OCI-LY3 (cell line): ENCODE measurements around the gene STAT4.
A peak's percentile ranks its signal among the peaks of the same experiment; 100 is the strongest.

Source experiments
- H2AFZ ChIP-seq: fragments of 200-600, 300-600 bp; shearing (Covaris generic); 2 replicates; pipeline ENCODE4 v1.6.0; 2014; ENCODE audit warnings: antibody characterized with exemption, low read depth, low read length
- H3K27ac ChIP-seq: fragments of 200-600, 300-600 bp; sonication (generic); 2 replicates; pipeline ENCODE4 v1.5.1; 2014; ENCODE audit warnings: mild to moderate bottlenecking, low read length, moderate library complexity, mixed read lengths
- H3K27me3 ChIP-seq: fragments of 200-600, 300-600 bp; sonication (generic); 2 replicates; pipeline ENCODE4 v1.6.1; 2014; ENCODE audit warnings: low read depth, low read length, mixed read lengths
- H3K36me3 ChIP-seq: fragments of 200-600, 300-600 bp; sonication (generic); replicated peaks from 2 replicates; pipeline ENCODE3; 2014; ENCODE audit warnings: low read depth, low read length, mixed read lengths
- H3K4me1 ChIP-seq: fragments of 300-600, 200-600 bp; sonication (generic); 2 replicates; pipeline ENCODE4 v1.6.1; 2014; ENCODE audit warnings: low read length, mixed read lengths
- H3K4me2 ChIP-seq: fragments of 200-600, 300-600 bp; sonication (generic); 2 replicates; pipeline ENCODE4 v1.6.1; 2014; ENCODE audit warnings: low read length, mixed read lengths
- H3K4me3 ChIP-seq: fragments of 300-600, 200-600 bp; sonication (generic); 2 replicates; pipeline ENCODE4 v1.5.1; 2014; ENCODE audit warnings: antibody characterized with exemption, mild to moderate bottlenecking, low read length, moderate library complexity
- H3K79me2 ChIP-seq: fragments of 300-600, 200-600 bp; shearing (Covaris generic); 2 replicates; pipeline ENCODE4 v1.6.1; 2014; ENCODE audit warnings: mild to moderate bottlenecking, low read length, mixed read lengths
- H3K9ac ChIP-seq: fragments of 300-600, 200-600 bp; shearing (Covaris generic); 2 replicates; pipeline ENCODE4 v1.6.0; 2014; ENCODE audit warnings: mild to moderate bottlenecking, low read length, moderate library complexity
- H3K9me3 ChIP-seq: fragments of 200-600, 300-600 bp; shearing (Covaris generic); 2 replicates; pipeline ENCODE4 v1.6.1; 2014; ENCODE audit warnings: low read length, mixed read lengths; ENCODE audit not compliant: insufficient read depth
- H4K20me1 ChIP-seq: fragments of 200-600, 300-600 bp; sonication (generic); 2 replicates; pipeline ENCODE4 v1.6.1; 2016; ENCODE audit warnings: low read length, mixed read lengths; ENCODE audit not compliant: insufficient read depth
- EZH2phosphoT487 ChIP-seq: fragments of 200-600 bp; shearing (Covaris generic); IDR thresholded peaks from 2 replicates; pipeline ENCODE4 v1.6.1; 2018; ENCODE audit warnings: antibody characterized with exemption, mixed run types, low read depth
- TF ChIP-seq, protein P1 (sequence below): fragments of 200-600, 300-600 bp; sonication (generic); IDR thresholded peaks from 2 replicates; pipeline ENCODE4 v1.5.1; 2014; ENCODE audit warnings: antibody characterized with exemption, low read length, low read depth

Gene STAT4

DNA sequence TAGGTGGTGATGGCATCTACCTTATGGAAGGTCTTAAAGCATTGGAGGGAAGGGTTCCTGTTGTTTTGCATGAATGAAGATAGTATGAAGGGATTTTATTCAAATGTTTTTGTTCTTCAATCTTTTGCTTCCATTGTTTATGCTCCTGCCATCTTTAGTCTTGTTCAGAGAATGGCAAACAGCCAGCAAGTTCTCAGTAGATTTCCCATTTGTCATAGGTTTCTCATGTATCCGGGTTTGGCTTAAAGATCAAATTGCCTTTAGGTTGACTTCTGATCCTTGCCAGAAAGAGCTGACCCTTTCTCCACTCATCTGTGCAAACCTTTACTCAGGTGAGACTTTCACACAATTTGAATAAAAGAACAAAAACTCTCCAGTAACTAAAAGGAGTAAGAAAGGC lies 44.2 kb upstream of the STAT4 start:
- Histone ChIP-seq H2AFZ (no peak overlapping the region), H3K4me1 (peaks cover 16% of the 10 kb centered on the region), H3K9ac (no peak overlapping the region), H3K27me3 (no peaks in the 10 kb centered on the region), H3K27ac (no peak overlapping the region), H3K9me3 (no peaks in the 10 kb centered on the region), H3K4me3 (no peak overlapping the region), H3K4me2 (0 out of 2 replicates have a peak overlapping the region, but pooled peaks have one; percentile 32), H3K36me3 (no peaks in the 10 kb centered on the region), H3K79me2 (no peaks in the 10 kb centered on the region), H4K20me1 (no peaks in the 10 kb centered on the region)
- TF ChIP-seq, protein P1, sequence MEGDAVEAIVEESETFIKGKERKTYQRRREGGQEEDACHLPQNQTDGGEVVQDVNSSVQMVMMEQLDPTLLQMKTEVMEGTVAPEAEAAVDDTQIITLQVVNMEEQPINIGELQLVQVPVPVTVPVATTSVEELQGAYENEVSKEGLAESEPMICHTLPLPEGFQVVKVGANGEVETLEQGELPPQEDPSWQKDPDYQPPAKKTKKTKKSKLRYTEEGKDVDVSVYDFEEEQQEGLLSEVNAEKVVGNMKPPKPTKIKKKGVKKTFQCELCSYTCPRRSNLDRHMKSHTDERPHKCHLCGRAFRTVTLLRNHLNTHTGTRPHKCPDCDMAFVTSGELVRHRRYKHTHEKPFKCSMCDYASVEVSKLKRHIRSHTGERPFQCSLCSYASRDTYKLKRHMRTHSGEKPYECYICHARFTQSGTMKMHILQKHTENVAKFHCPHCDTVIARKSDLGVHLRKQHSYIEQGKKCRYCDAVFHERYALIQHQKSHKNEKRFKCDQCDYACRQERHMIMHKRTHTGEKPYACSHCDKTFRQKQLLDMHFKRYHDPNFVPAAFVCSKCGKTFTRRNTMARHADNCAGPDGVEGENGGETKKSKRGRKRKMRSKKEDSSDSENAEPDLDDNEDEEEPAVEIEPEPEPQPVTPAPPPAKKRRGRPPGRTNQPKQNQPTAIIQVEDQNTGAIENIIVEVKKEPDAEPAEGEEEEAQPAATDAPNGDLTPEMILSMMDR: no peak
- TF ChIP-seq EZH2phosphoT487: no peak

DNA sequence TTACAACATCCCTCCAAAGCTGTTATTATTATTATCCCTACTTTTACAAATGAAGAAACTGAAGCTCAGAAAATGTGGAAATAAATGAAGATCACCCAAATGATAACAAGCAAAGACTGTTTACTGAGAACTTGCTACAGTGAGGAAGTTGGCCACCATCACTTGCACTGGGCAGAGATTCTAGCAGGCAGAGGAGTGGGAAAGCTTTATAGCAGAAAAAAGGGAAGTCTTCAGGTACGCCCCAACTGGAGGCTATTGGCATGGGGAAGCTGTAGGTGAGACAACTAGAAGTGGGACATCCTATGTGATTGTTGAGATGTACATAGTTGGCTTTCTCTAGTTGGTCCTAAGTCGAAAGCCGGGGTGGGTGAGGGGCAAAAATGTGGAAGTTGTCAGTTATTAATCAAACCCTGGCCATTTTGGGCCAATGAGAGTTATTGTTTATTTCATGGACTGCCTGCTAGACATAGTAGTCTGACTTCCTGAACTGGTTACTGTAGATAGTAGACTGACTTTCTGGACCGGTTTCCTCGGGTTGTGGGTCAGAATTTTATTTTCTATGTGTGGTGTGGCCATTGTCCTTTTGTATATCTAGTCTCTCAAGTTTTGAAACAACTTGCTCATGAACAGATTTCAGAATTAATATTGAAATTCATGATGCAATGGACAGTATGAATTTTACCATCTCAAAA lies 40.2 kb upstream of the STAT4 start:
- H3K9ac ChIP-seq: no peak overlapping the region

DNA sequence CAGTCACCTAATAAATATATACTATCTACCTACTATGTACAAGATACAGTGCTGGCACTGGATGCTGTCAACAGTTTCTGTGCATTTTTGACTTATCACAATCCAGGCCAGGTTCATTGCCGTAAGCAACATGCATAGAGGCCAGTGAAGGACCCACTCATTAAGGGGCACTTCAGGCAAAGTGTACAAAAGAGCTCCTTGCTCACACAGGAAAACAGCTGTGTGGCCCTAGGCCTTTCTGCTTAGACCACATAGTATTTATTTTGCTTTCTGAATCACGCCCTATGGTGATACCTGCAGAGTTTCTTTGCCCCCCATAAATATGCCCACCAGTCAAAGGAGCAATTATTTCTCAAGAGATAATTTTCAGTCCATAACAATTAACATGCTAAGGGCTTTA lies 39.6 kb upstream of the STAT4 start:
- TF ChIP-seq, protein P1: no peak
- no peak for TF ChIP-seq EZH2phosphoT487
- H3K27me3 ChIP-seq: peaks cover 3% of the 10 kb centered on the region; the same call in 1 of the 2 replicates

More for the DNA sequence above, 40.2 kb upstream of the STAT4 start:
- Histone ChIP-seq H3K4me2 (no peak overlapping the region), H2AFZ (no peak overlapping the region), H3K27ac (no peak overlapping the region), H3K36me3 (no peaks in the 10 kb centered on the region), H3K4me1 (peaks cover 16% of the 10 kb centered on the region), H3K4me3 (no peak overlapping the region), H3K27me3 (peaks cover 3% of the 10 kb centered on the region; the same call in 1 of the 2 replicates), H3K9me3 (no peaks in the 10 kb centered on the region), H4K20me1 (no peaks in the 10 kb centered on the region), H3K79me2 (no peaks in the 10 kb centered on the region)
- no peak for TF ChIP-seq EZH2phosphoT487
- TF ChIP-seq, protein P1: no peak

DNA sequence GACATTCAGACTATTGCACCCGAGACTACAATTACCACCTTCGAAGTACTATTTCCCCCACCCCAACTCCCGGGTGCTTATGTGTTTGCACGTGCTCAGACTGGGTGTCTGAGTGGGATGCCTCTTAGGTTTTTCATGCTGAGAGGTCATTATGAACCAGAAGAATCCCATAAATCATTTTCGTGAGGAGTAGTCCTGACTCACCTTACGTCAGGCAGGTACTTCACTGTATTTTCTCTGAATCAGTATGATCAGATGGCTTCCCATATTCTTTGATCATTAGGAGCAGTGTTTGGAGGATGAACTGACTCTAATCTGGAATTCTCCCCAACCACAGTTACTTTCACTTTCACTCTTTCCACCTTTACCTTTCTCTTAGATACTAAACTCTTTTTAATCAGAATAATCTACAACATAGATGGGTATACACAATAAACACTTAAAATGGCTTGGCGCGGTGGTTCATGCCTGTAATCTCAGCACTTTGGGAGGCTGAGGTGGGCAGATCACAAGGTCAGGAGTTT lies 38.4 kb upstream of the STAT4 start:
- Histone ChIP-seq H3K4me2 (no peak overlapping the region), H3K4me3 (no peak overlapping the region), H3K9me3 (no peaks in the 10 kb centered on the region), H3K27ac (no peak overlapping the region), H2AFZ (no peak overlapping the region), H3K4me1 (peaks cover 7% of the 10 kb centered on the region), H3K79me2 (no peaks in the 10 kb centered on the region), H3K27me3 (peaks cover 15% of the 10 kb centered on the region), H3K36me3 (no peaks in the 10 kb centered on the region), H4K20me1 (no peaks in the 10 kb centered on the region), H3K9ac (no peak overlapping the region)
- TF ChIP-seq, protein P1: no peak
- no peak for TF ChIP-seq EZH2phosphoT487

More for the DNA sequence above, 39.6 kb upstream of the STAT4 start:
- Histone ChIP-seq H3K27ac (no peak overlapping the region), H3K4me1 (peaks cover 16% of the 10 kb centered on the region), H3K79me2 (no peaks in the 10 kb centered on the region), H3K4me2 (no peak overlapping the region), H3K4me3 (no peak overlapping the region), H2AFZ (no peak overlapping the region), H3K9me3 (no peaks in the 10 kb centered on the region), H3K36me3 (no peaks in the 10 kb centered on the region), H3K9ac (no peak overlapping the region), H4K20me1 (no peaks in the 10 kb centered on the region)
